CD4-positive, alpha-beta T cell treated with Interleukin-21 for 1 hour (primary cell): Measurements from ENCODE around the gene FKBP7.
"Not testable (repeated sequence)": the region's sequence is repeated elsewhere in the genome, so short reads cannot be mapped to it uniquely, and the experiment has no call there.

Experiments
- DNase-seq: peaks from one replicate; pipeline ENCODE4 v3.0.0-alpha.2; 2020

FKBP7 gene

DNA sequence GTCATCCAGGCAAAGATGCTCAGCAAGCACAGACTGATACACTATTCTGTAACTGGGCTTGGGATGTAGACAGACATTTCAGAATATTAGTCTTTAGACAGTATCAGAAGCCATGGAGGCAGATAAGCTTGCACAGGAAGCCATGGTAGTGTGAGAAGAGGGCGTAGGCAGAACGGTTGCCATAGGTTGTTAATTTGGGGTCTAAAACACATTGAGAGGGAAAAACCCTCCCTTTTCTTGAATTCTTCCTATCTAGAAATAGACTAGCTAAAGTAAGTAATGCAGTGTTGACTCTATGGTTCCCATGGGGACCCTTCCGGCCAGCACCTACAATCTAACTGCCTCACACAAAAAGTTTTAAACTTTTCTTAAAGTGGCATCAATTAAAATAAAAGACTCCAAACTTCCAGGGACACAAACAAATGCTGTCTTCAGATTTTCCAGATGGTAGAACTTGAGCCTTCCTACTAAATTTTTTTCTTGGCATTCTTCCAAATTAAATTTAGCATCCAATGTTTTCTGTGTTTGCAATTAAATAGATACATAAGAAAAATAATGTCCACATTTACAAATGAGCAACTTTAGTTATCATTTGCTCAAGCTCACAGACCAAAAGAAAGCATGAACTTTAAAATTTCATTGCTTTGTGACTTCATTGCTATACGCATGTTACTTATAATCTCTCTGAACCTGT, 29.3 kb downstream of the FKBP7 start:
- peak; percentile 17 for DNase-seq

DNA sequence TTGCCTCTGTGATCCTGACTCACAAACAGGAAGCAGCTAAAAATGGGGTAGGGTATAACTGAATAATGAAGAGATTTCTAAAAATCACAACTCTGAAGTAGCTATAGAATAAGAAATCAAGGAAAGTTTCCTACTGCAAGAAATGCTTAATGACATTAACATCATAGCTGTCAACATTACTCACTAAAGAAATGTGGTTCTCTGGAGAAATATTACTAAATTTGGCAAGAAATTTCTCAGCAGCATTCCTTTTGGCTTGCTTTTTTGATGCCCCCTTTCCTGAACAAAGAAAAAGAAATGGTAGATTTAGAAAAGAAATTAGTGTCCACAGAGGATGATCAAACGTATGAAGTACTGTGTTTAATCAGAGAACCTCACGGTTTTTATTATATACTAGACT, 37.0 kb downstream of the FKBP7 start:
- DNase-seq = no peak

DNA sequence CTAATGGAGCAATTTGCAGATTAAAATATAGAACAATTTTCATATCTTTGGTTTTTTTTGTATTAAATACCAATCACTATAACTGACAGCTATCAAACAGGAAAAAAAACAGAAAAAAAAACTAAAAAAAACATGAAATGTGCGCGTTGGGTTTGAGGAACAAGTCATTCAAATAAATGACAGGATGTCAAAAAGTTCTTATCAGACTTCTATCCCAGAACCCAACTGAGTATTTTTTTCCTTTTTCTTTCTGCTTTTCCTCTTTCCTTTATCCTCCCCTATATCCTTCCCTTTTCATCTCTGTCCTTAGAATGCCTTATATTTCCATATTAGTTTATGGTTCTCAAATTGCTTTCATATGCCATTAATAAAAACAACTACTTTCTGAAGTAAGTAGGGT, 41.7 kb downstream of the FKBP7 start:
- DNase-seq = no peak

DNA sequence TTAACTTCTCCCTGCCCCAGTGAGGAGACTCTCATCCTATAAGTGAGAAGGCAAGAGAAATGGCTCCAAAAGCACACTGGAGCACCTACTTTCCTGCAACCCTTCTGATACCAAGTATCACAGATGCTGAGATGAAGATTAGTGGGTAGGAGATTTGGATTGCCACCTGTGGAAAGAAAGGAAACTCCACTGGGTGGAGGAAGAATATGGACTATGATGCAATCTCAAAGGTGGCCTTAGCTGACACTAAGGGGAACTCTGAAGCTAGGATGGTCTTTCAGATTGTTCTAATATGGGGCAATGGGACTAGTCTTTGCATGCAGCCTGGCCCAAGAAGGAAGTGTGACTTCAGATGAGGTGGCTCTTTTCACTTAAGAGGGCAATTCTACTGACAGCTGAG, 49.1 kb downstream of the FKBP7 start:
- no peak for DNase-seq

DNA sequence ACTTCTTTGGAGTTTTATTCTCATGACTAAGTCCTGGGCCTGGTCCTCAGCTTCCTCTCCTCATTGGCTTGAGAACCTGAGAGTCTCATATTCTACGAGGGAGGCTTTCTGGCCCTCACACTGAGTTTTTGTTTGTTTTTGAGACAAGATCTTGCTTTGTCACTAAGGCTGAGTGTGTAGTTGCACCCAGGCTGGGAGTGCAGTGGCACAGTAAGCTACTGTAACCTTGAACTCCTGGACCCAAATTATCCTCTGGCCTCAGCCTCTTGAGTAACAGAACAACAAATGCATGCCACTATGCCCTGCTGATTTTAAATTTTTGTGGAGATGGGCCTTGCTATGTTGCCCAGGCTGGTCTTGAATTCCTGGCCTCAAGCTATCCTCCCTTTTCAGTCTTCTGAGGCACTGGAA, 50.0 kb downstream of the FKBP7 start:
- DNase-seq = no peak

DNA sequence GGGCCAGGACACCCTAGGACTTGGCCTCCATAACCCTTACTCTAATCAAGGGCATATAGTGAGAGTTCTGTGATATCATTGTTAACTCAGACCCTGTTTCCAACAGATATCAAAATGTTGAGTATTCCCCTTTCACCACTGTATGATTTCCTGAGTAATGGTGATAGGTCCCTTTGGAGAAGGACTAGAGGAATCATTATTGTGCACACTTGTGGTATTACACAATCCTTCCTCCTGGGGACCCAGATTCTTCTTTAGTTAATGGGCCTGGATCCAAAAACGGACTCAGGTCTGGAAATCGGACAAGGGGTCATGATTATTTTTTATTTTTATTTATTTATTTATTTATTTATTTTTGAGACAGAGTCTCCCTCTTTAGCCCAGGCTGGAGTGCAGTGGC, 50.9 kb downstream of the FKBP7 start:
- DNase-seq = no peak

DNA sequence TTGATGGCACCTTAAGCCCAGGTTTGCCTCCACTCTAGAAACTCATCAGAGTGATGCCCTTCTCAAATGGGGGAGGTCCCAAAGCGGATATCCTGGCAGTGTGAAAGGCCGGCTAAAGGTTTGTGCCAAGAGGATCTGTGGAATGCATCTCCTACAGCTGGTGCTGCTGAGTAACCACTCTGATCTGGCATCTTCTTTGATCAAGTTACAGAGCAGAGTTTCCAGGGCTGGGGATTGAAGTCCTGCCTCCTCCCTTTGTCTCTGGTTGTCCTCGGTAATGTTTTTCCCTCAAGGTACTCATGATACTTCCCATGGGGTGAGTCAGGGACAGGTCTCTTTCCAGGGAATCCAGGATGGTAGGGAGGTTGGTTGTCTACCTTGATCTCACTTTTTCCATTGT, 52.0 kb downstream of the FKBP7 start:
- no peak for DNase-seq

DNA sequence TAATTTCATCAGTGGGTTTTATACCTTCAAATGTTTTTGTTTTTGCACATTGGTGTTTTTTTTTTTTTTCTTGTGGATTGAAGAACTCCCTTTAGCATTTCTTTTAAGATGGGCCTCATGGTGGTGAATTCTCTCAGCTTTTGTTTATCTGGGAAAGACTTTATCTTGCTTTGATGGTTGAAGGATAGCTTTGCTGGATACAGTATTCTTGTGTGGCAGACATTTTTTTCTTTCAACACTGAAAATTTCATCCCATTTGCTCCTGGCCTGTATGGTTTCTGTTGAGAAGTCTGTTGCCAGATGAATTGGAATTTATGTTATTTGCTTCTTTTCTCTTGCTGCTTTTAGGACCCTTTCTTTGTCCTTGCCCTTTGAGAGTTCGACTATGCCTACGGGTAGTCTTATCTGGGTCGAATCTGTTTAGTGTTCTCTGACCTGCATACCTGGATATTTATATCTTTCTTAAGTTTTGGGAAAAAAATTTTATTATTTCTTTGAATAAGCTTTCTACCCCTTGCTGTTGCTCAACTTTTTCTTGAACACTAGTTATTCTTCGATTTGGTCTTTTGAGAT, 53.1 kb downstream of the FKBP7 start:
- no peak for DNase-seq

DNA sequence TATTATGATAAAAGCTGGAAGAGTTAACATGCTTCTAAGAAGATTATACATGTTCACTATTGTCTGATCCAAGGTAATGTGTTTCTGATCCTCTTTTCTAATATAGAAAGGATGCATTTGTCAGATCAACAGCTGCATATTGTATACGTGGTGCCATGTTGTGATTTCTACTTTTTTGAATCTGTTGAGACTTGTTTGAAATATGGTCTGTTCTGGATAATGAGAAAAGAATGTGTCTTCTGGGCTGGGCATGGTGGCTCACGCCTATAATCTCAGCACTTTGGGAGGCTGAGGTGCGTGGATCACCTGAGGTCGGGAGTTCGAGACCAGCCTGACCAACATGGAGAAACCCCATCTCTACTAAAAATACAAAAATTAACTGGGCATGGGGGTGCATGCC, 54.7 kb downstream of the FKBP7 start:
- DNase-seq = not testable (repeated sequence)

DNA sequence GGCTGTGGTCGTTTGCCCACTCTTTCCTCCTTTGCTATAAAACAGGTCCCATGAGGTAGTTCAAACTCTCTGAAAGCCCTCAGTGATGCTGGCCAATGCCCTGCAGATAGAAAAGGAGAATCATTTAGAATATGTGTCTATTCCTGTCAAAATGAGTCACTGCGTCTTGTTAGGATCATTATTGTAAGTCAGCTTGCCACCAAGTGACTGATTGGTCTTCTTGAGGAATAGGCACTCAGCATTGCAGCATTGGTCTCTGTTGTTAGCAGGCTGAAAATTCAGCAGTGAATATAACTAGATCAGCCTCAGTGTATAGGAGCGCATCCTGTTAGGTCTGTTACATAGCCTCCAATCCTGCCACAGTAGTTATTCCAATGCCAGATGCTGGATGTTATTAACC, 56.3 kb downstream of the FKBP7 start:
- no peak for DNase-seq

DNA sequence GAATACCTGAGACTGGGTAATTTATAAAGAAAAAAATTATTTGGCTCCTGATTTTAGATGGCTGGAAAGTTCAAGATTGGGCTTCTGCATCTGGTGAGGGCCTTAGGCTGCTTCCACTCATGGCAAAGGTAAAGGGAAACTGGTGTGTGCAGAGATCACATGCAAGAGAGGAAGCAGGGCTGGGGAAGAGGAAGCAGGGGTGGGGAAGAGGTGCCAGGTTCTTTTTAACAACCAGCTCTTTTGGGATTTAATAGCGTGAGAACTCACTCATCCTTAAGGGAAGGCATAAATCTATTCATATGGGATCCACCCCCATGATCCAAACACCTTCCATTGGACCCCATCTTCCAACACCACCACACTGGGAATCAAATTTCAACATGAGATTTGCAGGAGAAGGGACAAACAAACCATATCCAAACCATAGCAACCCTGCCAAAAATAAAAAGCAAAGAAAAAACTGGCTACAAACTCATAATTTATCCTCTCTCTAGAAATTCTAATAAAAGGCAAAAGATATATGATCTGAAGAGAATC, 57.9 kb downstream of the FKBP7 start:
- no peak for DNase-seq

DNA sequence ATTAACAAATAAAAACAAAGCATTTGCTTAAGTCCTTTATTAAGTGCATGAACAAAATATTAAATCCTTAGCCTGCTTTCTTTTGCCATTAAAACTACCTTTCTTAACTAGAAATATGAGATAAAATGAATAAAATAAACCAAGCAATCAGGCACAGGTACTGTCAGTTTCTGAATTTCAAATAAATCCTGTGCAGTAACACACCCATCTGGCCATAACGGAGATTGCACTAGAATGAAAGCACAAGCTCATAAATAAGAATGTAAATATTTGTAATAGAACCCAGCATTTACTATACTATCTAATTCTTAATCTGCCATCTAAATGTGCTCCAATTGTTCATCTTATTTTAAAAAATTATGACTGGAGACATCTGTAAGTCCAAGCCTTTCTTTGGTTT, 59.3 kb downstream of the FKBP7 start:
- no peak for DNase-seq

DNA sequence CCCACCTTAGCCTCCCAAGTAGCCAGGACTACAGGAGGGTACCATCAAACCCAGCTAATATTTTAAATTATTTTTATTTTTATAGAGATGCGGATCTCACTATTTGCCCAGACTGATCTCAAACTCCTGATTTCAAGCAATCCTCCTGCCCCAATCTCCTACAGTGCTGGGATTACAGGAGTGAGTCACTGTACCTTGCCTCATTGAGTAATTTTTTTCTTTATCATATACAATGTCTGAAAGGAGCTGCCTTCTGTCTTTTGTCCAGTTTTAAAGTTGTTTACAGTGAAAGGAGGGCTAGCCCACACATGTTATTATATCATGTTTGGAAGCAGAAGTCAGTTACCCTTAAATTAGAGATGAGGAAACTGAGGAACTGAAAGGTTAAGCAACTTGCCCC, 60.0 kb downstream of the FKBP7 start:
- no peak for DNase-seq

DNA sequence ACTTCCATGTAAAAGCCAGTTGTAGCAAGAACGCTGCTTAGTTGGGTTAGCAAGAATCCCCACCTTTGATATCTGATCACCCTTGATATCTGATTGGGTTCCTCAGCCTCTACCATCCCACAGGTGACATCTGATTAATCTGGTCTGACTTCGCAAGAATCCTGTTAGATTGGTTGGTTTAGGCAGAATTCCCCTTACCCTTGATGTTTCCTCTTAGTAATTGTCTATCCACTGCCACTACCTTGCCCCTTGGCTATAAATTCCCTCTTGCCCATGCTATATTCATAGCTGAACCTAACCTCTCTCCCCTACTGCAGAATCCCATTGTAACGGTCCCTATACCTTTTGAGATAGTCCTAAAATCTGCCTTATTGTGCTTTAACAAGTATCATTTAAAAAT, 60.5 kb downstream of the FKBP7 start:
- DNase-seq = no peak

DNA sequence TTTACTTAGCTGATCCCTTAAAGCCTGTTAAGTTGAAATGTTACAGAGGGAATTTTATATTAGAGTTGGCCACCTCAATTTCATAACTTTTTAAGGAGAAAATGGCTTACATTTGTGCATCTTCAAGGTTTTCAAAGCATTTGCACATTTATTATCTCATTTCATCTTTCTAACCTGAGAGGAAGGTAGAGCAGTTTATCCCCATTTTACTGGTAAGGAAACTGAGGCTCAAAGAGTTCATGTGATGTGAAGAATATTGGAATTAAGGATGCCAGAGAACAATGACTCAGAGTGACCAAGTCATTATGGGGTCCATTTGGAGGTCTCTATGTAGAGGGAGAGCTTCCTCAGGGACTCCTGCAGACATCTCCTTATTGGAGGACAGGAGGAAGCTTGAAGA, 62.4 kb downstream of the FKBP7 start:
- DNase-seq = no peak

DNA sequence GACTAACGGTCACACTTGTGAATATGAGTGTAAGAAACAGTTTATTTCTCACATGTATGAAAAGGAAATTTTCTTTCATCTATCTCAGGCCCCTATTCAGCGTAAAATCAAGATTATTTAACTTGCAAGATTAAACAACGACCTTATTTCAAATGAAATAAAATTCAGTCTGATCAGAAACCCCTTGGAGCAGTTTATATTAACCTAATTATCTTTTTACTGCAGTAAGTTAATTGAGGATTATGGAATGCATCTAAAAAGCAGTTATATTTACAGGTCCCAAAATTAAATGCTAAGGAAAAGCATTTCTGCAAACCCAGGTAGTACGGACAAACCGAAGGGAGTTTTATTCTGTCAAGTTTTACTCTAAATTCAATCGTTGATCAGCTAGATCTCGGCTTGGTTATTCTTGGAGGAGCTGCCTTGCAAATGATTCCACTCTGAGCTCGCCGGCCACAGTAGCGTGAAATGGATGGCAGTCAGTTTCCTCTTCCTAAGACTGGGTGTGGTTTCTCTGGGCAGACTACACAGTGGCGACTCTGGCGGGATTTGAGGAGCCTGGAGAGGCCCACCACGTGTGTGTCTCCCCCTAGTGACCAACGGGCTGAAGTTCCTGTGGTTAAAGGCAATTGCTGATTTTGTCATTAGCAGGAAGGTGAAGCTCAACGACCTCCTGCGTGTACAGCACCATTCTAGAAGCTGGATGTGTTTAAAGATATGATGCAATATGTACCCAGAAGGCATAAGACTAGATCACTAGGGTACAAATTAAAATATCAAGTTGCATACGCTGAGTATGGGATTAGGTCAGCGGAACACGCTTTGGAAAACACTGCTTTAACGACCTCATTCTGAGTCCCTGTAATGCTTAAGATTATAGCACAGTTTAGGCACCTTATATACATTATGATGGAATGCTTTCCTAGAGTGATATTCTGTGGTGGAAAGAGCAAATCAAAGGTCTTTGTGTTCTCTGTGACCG, 63.8 kb downstream of the FKBP7 start:
- peak; percentile 83 for DNase-seq
